ENCODE measurements around the gene METAP1D. TPM values are rescaled to one million over a fixed set of nuclear protein-coding genes. Genes with fewer than 3 reads are reported as not detected.
"Not testable (repeated sequence)": the region's sequence is repeated elsewhere in the genome, so short reads cannot be mapped to it uniquely, and the experiment has no call there.

Gene METAP1D
- total RNA-seq, 1 donor from 2014 or later: 4.6 TPM

DNA sequence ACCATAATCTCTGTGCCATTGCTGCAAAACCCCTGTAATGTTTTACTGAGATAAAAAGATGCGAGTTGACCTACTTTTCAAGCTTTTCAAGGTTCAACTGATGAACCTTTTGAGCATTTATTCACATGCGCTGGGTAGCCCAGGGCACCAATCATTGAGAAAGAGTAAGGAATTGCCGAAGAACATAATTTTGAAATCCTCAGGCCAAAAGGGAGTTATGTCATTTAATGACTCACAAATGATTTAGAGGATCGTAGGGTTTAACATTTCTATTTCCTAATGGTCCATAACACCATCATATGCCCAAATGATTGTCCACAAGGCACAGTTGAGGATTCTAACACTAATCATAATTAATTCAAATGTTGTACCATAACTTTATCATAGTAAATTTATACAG lies 65.4 kb downstream of the METAP1D start:
- Mint-ChIP-seq H3K4me1 (ENCODE audit: low read depth) (no peaks in the 10 kb centered on the region), H3K27me3 (ENCODE audit: low read depth) (peaks cover 2% of the 10 kb centered on the region), H3K27ac (ENCODE audit: unreplicated experiment) (no peak overlapping the region), H3K4me3 (ENCODE audit: unreplicated experiment) (no peak overlapping the region), H3K9me3 (ENCODE audit: low read depth) (no peaks in the 10 kb centered on the region), H3K36me3 (ENCODE audit: low read depth) (peaks cover 2% of the 10 kb centered on the region)
- no peak for DNase-seq (ENCODE audit: low spot score)
- TF ChIP-seq CTCF (IDR thresholded peaks at IDR 0.05): no peak

- peaks cover 2% of the 10 kb centered on the region for H3K36me3 Mint-ChIP-seq (ENCODE audit: low read depth)
- no peak overlapping the region for H3K4me3 Mint-ChIP-seq (ENCODE audit: unreplicated experiment)
- TF ChIP-seq CTCF (IDR thresholded peaks at IDR 0.05): no peak
- peaks cover 2% of the 10 kb centered on the region for H3K27me3 Mint-ChIP-seq (ENCODE audit: low read depth)
- H3K27ac Mint-ChIP-seq (ENCODE audit: unreplicated experiment): no peak overlapping the region
- H3K4me1 Mint-ChIP-seq (ENCODE audit: low read depth): no peaks in the 10 kb centered on the region
- no peak for DNase-seq (ENCODE audit: low spot score)
- H3K9me3 Mint-ChIP-seq (ENCODE audit: low read depth): no peaks in the 10 kb centered on the region
Observed at GRCh38 chr2:172066394-172066886, 66.7 kb downstream of the METAP1D start.

DNA sequence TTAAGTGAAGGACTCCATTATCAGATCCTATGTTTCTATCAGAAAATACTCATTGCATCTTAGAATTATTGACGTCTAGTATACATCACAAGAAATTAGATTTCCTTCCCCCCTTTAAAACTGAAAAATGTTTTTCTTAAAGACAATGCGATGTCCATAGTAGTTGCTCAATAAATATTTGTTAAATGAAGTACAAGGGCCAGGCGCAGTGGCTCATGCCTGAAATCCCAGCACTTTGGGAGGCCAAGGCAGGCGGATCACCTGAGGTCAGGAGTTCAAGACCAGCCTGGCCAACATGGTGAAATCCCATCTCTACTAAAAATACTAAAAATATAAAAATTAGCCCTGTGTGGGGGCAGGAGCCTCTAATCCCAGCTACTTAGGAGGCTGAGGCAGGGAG lies 68.2 kb downstream of the METAP1D start:
- H3K27ac Mint-ChIP-seq (ENCODE audit: unreplicated experiment); H3K4me3 Mint-ChIP-seq (ENCODE audit: unreplicated experiment); H3K4me1 Mint-ChIP-seq (ENCODE audit: low read depth); H3K9me3 Mint-ChIP-seq (ENCODE audit: low read depth); DNase-seq (ENCODE audit: low spot score); H3K36me3 Mint-ChIP-seq (ENCODE audit: low read depth); H3K27me3 Mint-ChIP-seq (ENCODE audit: low read depth): not testable (repeated sequence)

- DNase-seq (ENCODE audit: low spot score): no peak
- Mint-ChIP-seq H3K36me3 (ENCODE audit: low read depth) (no peaks in the 10 kb centered on the region), H3K4me1 (ENCODE audit: low read depth) (no peaks in the 10 kb centered on the region), H3K27ac (ENCODE audit: unreplicated experiment) (no peak overlapping the region), H3K4me3 (ENCODE audit: unreplicated experiment) (no peak overlapping the region), H3K27me3 (ENCODE audit: low read depth) (no peaks in the 10 kb centered on the region), H3K9me3 (ENCODE audit: low read depth) (no peaks in the 10 kb centered on the region)
- TF ChIP-seq CTCF (IDR thresholded peaks at IDR 0.05): no peak
Observed at GRCh38 chr2:172070936-172071335, 71.2 kb downstream of the METAP1D start.

GRCh38 chr2:172072303-172072702 lies 72.5 kb downstream of the METAP1D start:
- Mint-ChIP-seq H3K36me3 (ENCODE audit: low read depth) (no peaks in the 10 kb centered on the region), H3K9me3 (ENCODE audit: low read depth) (no peaks in the 10 kb centered on the region), H3K4me1 (ENCODE audit: low read depth) (no peaks in the 10 kb centered on the region), H3K4me3 (ENCODE audit: unreplicated experiment) (no peak overlapping the region), H3K27ac (ENCODE audit: unreplicated experiment) (no peak overlapping the region), H3K27me3 (ENCODE audit: low read depth) (no peaks in the 10 kb centered on the region)
- no peak for TF ChIP-seq CTCF (IDR thresholded peaks at IDR 0.05)
- DNase-seq (ENCODE audit: low spot score): no peak

DNA sequence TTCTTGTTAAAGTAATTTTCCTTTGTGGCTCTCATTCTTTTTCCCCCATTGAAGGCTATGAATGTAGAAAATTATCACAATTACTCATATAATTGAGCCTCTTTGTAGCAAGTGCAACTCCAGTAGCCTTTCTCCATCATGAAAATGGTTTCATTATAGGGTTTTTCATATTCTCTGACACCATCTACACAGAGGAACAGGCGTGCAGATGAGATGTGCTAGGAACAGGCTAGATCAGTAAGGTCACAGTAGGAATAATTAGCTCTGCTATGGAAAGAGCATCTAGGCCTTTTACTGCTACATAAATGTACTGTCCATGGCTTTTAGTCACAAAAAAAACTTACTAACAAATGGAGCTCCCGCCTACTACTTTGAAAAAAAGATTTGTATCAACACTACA lies 73.0 kb downstream of the METAP1D start:
- Mint-ChIP-seq H3K27me3 (ENCODE audit: low read depth) (no peaks in the 10 kb centered on the region), H3K4me3 (ENCODE audit: unreplicated experiment) (no peak overlapping the region), H3K9me3 (ENCODE audit: low read depth) (no peaks in the 10 kb centered on the region), H3K27ac (ENCODE audit: unreplicated experiment) (no peak overlapping the region), H3K4me1 (ENCODE audit: low read depth) (no peaks in the 10 kb centered on the region), H3K36me3 (ENCODE audit: low read depth) (no peaks in the 10 kb centered on the region)
- DNase-seq (ENCODE audit: low spot score): no peak
- TF ChIP-seq CTCF (IDR thresholded peaks at IDR 0.05): no peak
